Measurements from ENCODE around the gene RNU7-1.
A peak's percentile ranks its signal among the peaks of the same experiment; 100 is the strongest.
"Not testable (repeated sequence)": the region's sequence is repeated elsewhere in the genome, so short reads cannot be mapped to it uniquely, and the experiment has no call there.

Gene RNU7-1

DNA sequence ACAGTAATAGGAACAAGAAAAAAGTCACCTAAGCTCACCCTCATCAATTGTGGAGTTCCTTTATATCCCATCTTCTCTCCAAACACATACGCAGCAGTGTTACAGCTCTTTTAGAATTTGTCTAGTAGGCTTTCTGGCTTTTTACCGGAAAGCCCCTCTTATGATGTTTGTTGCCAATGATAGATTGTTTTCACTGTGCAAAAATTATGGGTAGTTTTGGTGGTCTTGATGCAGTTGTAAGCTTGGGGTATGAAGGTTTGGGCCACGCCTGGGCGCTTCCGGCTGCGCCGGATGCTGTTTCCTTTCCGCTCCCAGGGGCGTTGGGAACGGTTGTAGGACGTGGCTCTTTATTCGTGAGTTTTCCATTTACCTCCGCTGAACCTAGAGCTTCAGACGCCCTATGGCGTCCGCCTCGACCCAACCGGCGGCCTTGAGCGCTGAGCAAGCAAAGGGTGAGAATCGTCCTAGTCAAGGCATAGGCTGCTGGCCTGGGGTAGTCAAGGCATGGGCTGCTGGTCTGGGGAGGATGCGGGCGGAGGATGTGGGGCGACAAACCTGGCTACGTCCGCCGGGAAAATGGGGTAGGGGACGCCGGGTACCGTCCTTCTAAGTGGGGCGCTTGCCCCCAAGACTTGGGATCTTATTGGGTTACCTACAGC, at the start of gene RNU7-1, which contains the start of gene C12orf57:
Gene RNU7-1, plus strand, starts transcription at position 95 of the 659 bp plus-strand sequence.
Gene C12orf57, plus strand, starts transcription at position 301 of the 659 bp plus-strand sequence. Its CDS starts 100 bp downstream, at position 401.
- peak; percentile 65 for DNase-seq (ENCODE audit: low read depth, low spot score)

DNA sequence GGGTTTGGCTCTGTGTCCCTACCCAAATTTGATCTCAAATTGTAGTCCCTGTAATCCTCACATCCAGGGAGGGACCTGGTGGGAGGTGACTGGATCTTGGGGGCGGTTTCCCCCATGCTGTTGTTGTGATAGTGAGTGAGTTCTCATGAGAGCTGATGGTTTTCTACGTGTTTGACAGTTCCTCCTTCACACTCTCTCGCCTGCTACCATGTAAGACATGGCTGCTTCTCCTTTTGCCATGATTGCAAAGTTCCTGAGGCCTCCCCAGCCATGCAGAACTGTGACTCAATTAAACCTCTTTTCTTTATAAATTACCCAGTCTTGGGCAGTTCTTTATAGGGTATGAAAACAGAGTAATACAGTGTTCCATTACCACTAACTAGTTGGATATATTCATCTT, 49.3 kb upstream of the RNU7-1 start:
- no peak for DNase-seq (ENCODE audit: low read depth, low spot score)

DNA sequence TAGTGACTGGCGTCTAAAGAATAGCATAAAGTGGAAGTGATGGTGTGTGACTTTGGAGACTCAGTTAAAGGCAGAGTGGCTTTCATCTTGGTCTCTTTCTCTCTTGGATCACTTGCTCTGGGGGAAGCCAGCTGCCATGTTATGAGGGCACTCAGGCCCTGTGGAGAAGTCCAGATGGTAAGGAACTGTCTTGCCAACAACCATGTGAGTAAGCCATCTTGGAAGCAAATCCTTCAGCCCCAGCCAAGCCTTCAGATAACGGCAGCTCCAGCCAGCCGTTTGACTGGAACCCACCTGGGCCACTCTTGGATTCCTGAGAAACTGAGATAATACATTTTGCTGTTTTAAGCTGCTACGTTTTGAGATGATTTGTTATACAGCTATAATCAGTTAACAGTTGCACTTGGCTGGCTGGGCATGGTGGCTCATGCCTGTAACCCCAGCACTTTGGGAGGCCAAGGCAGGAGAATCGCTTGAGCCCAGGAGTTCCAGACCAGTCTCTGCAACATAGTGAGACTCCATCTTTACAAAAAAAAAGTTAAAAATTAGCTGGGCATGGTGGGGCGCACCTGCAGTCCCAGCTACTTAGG, 46.7 kb upstream of the RNU7-1 start:
- no peak for DNase-seq (ENCODE audit: low read depth, low spot score)

DNA sequence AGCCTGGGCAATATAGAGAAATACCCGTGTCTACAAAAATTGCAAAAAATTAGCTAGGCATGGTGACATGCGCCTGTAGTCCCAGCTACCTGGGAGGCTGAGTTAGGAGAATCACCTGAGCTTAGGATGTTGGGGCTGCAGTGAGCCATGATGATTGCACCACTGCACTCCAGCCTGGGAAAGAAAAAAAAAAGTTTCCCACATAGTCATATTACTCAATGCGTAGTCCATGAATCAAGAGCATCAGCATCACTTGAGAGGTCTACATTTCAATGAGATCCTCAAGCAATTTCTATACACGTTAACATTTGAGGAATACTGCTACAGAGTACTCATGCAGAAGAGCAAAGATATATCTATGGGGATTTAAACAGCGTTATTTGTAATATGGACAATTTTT, 44.2 kb upstream of the RNU7-1 start:
- no peak for DNase-seq (ENCODE audit: low read depth, low spot score)

DNA sequence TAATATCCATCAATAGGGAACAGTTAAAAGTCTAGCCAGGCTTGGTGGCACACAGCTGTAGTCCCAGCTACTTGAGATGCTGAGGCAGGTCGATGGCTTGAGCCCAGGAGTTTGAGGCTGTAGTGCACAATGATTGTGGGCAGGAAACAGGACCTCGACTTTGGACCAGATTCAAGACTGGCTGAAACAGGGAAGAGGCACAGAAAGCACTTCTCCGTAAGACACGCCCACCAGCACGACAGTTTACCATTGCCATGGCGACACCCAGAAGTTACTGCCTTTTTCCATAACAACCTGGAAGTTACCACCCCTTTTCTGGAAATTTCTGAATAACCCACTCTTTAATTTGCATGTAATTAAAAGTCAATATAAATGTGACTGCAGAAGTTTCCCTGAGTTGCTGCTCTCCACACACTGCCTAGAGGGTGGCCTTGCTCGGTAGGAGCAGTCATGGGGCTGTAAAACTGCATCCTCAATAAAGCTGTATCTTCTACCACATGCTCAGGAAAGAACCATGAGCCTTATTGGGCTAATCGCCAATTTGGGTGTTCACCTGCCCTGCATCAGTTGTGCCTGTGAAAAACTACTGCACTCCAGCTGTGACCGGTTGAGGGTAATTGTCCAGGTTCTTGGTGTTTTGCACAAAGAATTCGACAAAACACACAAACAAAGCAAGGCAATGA, 43.6 kb upstream of the RNU7-1 start:
- no peak for DNase-seq (ENCODE audit: low read depth, low spot score)

DNA sequence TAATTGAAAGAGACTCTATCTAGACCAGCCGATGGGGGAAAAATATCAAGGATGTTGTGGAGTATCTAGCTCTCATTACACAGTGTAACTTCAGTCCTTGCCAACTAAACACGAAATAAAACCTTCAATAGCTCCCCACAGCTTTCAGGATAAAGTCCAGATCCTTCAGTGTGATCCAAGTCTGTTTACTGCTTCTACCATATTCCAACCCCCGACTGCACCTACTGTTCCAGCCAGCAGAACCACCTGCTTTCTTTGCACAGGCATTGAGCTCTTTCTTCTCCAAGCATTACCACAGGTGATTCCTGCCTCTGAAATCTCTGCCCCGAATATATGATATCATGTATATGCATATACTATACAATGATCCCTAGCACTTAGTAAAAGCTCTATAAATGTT, 41.2 kb upstream of the RNU7-1 start:
- no peak for DNase-seq (ENCODE audit: low read depth, low spot score)

DNA sequence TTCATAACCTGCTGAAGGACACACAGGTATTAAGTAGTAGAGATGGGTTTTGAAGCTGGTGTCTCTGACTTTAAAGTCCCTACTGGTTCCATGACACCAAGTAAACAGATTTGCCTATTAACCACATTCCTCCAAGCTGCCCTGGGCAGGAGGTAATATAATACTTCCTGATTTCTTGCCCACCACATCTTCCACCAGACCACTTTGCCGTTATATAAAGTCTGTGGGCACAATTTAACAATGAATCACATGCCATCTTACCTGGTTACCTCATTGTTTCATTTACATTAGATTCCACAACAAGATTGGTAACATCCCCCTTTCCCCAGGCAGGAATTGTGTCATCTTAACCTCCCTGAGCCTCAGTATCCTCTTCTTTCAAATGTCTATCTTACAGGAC, 39.9 kb upstream of the RNU7-1 start:
- no peak for DNase-seq (ENCODE audit: low read depth, low spot score)

DNA sequence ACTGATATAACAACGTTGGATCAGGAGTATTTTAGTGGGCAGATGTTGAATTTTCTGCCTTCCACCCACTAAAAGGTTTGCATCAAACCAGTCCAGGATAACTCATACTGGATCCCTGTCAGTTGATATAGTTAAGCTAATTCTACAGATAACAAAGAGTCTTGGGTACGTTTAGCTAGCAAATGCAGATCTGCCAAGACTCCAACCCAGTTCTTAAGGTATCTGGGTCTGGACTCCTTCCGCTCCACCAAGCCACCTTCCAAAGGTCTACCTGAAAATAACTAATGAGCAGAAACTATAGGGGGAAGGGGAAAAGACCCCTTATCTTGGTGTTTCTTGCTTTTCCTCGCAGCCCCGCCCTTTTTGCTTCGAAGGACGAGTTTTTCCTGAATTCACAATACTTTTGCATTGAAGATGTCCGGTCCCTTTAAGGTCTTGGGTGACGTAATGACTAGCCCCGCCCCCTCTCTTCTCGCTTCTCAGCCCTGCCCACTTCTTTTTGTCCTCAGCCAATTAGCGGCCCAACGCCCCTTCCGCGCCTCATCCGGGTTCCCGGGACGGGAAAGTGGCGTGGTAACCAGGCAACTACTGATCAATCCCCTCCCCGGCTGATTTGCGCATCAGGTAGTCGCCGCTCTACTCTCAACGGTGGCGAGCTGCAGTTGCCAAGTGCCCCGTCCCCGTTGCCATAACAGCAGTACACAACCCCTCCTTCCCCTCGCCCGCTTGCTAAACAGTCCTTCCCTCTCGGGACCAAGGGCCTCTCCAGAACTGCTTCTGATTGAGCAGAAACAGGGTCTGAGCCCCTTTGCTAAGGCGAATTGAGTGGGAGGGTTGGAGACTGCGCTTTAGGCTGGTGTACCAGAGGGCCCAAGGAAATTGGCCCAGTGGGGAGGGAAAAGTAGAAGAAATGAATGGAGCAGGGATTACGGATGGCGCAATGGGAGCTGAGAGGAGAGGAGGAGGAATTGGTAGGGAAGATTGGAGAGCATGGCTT, 39.0 kb upstream of the RNU7-1 start, which contains the start of gene LRRC23:
Gene LRRC23, plus strand, starts transcription at position 543 of the 997 bp plus-strand sequence. CDS start 812 bp downstream, outside the sequence.
- DNase-seq (ENCODE audit: low read depth, low spot score) = peak; percentile 89

DNA sequence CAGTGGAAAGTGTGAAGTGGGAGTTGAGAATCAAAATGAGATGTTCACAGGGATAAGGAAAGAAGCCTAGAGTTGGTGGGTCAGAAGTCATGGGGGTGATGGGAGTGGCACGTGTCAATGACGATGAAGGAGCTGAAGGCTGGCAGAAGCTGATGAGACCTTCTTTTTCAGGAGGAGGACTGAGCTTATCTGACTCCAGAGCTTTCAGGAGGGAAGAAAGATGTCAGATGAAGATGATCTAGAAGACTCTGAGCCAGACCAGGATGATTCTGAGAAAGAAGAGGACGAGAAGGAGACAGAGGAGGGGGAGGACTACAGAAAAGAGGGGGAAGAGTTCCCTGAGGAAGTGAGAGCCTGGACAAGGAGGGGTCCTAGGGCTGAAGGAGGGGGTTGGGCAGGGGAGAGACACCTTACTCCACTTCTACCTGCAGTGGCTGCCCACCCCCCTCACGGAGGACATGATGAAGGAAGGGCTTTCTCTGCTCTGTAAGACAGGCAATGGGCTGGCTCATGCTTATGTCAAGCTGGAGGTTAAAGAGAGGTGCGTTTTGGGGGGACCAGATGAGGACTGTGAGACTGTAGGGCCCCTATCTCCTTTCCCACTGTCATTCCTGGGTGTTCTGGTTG, 38.1 kb upstream of the RNU7-1 start:
- no peak for DNase-seq (ENCODE audit: low read depth, low spot score)

DNA sequence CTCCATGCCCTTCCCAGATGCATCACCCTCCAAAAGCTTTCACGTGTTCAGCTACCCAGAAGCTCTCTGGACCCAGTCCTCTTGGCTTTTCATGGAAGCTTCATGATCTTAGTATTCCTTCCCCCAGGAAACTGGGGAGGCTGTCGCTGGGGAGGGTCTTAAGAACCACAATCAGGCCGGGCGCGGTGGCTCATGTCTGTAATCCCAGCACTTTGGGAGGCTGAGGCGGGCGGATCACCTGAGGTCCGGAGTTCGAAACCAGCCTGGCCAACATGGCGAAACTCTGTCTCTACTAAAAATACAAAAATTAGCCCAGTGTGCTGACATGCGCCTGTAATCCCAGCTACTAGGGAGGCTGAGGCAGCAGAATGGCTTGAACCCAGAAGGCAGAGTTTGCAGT, 35.5 kb upstream of the RNU7-1 start:
- DNase-seq (ENCODE audit: low read depth, low spot score) = not testable (repeated sequence)

DNA sequence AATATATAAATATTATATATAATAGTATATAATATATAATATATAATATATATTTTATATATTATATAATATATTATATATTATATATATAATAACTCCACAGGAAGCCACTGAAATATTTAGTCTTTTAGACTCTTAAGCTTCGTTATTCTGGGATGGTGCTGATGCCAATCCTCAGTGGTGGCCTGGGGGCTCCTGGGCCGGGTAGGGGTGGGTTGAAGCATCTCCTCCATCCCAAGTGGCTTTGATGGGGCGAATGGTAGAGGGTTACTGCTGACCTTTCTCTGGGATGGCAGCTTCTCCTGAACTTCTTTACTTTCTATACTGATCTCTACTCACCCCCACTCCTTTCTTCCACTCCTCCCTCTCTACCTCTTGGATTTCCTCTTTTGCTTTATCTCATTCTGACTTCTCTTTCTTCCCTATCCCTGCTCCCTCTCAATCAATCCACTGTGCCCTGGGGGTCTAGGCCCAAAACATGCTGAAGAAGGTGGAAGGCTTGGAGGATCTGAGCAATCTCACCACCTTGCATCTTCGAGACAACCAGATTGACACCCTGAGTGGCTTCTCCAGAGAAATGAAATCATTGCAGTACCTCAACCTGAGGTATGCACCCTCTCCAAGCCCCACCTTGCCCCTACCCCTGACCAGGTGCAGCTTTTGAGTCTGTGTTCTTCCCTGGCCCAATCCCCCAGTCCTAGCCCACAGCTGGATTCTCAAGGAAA, 34.0 kb upstream of the RNU7-1 start:
- no peak for DNase-seq (ENCODE audit: low read depth, low spot score)

DNA sequence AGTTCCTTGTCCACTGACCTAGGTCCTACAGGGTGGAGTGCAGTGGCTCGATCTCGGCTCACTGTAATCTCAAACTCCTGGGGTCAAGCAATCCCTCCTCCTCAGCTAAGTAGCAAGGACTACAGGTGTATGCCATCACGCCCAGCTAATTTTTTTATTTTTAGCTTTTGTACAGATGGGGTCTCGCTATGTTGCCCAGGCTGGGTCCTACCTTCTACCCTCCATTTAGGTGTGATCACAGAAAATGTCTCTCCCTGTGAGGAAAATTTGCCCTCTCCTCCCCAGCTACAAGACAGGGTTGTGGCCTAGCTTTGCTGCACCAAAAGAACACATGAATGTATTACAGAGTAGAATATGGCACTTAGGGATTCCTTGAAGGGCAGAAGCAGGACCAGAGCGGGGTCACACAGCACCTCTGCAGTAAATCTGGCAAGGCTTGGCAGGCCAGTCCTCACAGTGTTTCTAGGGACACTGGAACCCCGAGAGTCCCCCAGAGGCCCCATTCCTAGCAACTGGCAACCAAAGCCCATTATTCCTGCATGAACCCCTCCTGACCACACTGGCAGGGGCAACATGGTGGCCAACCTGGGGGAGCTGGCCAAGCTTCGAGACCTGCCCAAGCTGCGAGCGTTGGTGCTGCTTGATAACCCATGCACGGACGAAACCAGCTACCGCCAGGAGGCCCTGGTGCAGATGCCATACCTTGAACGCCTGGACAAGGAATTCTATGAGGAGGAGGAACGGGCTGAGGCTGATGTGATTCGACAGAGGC, 31.3 kb upstream of the RNU7-1 start:
- no peak for DNase-seq (ENCODE audit: low read depth, low spot score)

DNA sequence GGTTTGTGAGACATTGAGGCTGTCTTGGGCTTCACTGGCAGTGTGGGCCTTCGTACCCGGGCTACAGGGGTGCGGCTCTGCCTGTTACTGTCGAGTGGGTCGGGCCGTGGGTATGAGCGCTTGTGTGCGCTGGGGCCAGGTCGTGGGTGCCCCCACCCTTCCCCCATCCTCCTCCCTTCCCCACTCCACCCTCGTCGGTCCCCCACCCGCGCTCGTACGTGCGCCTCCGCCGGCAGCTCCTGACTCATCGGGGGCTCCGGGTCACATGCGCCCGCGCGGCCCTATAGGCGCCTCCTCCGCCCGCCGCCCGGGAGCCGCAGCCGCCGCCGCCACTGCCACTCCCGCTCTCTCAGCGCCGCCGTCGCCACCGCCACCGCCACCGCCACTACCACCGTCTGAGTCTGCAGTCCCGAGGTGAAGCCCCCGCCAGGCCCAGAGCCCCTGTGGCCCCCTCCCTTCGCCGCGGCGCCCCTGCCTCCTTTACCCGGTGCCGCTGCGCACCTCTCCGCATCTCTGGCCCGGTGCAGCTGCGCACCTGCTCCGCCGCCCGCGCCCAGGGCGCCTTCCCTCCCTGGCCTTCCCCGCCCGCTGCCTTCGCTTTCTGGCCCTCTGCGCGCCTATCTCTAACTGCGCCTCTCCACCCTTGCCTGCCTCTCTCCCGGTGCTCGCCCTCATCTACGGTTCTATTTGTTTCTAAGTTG, 29.2 kb upstream of the RNU7-1 start, which contains the start of gene ENO2:
Gene ENO2, plus strand, starts transcription at position 335 of the 701 bp plus-strand sequence. CDS start 1,253 bp downstream, outside the sequence.
- no peak for DNase-seq (ENCODE audit: low read depth, low spot score)

DNA sequence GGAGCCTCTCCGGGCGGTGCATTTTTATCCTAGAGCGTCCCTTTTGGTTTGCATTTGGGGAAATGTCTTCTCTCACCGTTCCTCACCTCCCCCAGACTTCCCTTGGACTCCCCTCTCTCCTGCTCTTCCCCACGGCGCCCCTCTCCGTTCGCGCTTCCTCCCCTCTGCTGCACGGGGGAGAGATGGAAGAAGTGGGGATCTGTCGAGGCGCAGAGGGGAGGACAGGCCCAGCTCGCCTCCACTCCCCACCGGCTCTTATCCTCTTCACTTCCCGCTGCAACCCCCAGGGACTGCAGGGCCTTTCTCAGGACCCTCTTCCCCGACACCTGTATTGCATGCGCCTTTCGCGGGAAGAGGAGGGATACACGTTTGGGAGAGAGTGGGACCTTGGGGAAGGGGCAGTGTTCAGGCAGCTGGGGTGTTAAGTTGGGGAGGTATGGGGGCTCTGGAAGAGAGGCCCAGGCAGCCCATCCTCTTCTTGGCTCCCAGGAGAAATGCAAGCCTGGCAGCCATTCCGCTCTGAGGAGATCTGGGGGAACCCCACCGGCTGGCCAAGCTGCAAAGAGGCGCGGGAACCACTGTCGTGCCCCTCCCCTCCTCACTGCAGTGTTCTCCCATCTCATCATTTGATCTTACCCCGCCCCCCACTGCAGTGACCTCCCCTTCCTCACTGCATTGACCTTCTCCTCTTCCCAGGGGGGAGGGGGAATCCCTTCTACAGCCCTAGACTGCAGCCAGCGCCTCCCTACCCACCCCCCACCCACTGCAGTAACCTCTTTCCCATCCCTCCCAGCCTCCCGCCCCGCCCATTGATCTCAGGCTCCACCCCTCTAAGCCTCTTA, 28.4 kb upstream of the RNU7-1 start:
- no peak for DNase-seq (ENCODE audit: low read depth, low spot score)

DNA sequence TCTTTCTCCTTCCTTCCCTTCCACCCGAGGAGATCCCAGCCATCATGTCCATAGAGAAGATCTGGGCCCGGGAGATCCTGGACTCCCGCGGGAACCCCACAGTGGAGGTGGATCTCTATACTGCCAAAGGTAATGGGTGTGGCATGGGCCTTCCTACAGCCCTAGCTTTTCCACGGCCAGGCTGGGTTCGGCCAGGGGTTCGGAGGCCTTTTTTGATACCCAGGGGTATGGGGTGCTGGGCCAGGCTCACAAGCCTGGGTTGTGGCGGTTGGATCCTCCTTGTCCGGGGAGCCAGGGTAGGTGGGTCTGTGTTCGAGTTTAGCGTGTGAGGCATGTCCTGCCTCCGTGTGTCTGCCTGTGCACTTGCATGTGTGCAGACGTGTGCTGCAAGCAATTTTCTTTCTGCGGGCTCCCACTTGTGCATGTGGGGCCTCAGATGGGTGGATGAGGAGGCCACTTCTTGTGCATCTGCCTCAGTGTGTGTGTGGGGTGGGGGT, 27.8 kb upstream of the RNU7-1 start:
- no peak for DNase-seq (ENCODE audit: low read depth, low spot score)

DNA sequence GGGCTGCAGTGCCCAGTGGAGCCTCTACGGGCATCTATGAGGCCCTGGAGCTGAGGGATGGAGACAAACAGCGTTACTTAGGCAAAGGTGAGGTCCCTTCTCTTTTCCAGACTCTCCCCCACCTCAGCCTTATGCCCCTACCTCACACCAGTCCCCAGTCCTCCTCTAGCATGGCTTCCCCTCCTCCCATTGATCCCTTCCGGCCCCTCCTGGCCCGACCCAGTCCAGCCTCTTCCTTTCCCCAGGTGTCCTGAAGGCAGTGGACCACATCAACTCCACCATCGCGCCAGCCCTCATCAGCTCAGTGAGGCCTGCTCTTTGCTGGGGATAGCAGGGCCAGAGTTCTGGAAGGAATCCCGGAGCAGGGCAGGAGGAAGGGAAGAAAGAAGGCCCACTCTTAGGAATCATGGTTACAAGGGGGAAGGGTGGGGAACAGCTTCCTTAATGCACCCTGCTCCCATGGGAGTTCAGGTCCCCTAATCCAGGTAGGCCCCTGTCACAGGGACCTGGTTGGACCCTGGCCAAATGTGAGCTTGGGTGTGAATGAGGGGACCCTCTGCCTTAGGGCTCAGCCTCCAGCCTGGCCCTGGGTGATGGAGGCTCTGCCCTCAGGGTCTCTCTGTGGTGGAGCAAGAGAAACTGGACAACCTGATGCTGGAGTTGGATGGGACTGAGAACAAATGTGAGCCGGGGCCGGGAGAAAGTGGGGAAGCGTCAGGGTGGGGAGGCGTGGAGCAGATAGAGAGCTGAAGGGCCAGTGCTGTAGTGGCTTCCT, 27.0 kb upstream of the RNU7-1 start:
- DNase-seq (ENCODE audit: low read depth, low spot score) = no peak

Measured in smooth muscle cell of the brain vasculature (primary cell).